ENCODE results near the gene PAQR5. TPM values are rescaled to one million over a fixed set of nuclear protein-coding genes. Genes with fewer than 3 reads are reported as not detected.

The PAQR5 gene
- total RNA-seq, 1 donor = 1.3 TPM

DNA sequence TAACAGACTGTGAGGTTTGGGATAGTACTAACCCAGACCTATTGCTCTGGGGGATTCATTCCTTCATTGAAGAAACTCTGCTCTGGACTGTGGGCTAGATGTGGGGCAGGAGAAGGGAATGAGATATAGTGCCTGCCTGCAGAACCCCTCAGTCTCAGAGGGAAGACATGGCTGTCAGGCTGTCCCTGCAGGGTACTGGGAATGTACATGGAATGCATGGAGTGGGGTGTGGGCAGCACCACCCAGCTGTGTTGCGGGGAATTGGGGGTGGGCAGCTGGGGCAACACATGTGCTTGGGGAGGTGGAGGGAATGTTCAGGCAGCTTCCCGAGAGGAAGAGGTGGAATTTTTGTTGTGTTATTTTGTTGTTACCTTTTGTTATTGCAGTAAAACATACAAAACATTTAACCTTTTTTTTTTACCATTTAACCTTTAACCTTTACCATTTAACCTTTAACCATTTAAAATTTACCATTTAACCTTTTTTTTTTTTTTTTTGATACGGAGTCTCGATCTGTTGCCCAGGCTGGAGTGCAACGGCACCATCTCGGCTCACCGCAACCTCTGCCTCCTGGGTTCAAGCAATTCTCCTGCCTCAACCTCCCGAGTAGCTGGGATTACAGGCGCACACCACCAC is 7.3 kb downstream of the PAQR5 start:
- H3K4me3 ChIP-seq (ENCODE audit: low read depth, low read length) = no peak overlapping the region
- no peak for TF ChIP-seq CTCF (IDR thresholded peaks at IDR 0.05; ENCODE audit: insufficient read depth, low read depth, low read length)
- no peak for DNase-seq (ENCODE audit: low read depth)

GRCh38 chr15:69307939-69308338 is 9.2 kb downstream of the PAQR5 start:
- no peak overlapping the region for H3K4me3 ChIP-seq (ENCODE audit: low read depth, low read length)
- DNase-seq (ENCODE audit: low read depth) = no peak
- no peak for TF ChIP-seq CTCF (IDR thresholded peaks at IDR 0.05; ENCODE audit: insufficient read depth, low read depth, low read length)

DNA sequence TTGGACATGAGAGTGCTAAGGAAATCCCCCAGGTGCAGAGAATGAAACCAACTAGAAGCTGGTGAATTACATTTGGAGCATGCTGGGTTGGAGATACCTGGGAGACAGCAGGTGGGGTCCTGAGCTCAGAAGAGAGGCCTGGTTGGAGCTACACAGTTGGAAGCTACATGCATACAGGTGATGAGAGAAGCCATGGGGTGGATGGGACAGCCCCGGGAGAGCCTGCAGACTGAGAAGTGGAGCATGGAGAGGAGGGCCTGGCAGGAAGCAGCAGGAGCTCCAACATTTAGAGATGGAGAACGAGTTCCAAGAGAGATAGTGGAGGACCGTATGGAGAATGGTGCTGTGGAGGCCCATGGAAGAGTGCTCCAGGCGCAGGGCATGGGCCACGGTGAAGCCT is 10.2 kb downstream of the PAQR5 start:
- no peak for TF ChIP-seq CTCF (IDR thresholded peaks at IDR 0.05; ENCODE audit: insufficient read depth, low read depth, low read length)
- no peak for DNase-seq (ENCODE audit: low read depth)
- no peak overlapping the region for H3K4me3 ChIP-seq (ENCODE audit: low read depth, low read length)

GRCh38 chr15:69311319-69311721 is 12.6 kb downstream of the PAQR5 start:
- no peak for DNase-seq (ENCODE audit: low read depth)
- TF ChIP-seq CTCF (IDR thresholded peaks at IDR 0.05; ENCODE audit: insufficient read depth, low read depth, low read length) = no peak

GRCh38 chr15:69313432-69314000 is 14.8 kb downstream of the PAQR5 start:
- H3K4me3 ChIP-seq (ENCODE audit: low read depth, low read length) = no peak overlapping the region
- TF ChIP-seq CTCF (IDR thresholded peaks at IDR 0.05; ENCODE audit: insufficient read depth, low read depth, low read length) = no peak
- DNase-seq (ENCODE audit: low read depth) = no peak

More at GRCh38 chr15:69311319-69311721, 12.6 kb downstream of the PAQR5 start:
- H3K4me3 ChIP-seq (ENCODE audit: low read depth, low read length) = no peak overlapping the region

GRCh38 chr15:69314131-69314530 is 15.4 kb downstream of the PAQR5 start:
- no peak overlapping the region for H3K4me3 ChIP-seq (ENCODE audit: low read depth, low read length)
- TF ChIP-seq CTCF (IDR thresholded peaks at IDR 0.05; ENCODE audit: insufficient read depth, low read depth, low read length) = no peak
- DNase-seq (ENCODE audit: low read depth) = no peak

DNA sequence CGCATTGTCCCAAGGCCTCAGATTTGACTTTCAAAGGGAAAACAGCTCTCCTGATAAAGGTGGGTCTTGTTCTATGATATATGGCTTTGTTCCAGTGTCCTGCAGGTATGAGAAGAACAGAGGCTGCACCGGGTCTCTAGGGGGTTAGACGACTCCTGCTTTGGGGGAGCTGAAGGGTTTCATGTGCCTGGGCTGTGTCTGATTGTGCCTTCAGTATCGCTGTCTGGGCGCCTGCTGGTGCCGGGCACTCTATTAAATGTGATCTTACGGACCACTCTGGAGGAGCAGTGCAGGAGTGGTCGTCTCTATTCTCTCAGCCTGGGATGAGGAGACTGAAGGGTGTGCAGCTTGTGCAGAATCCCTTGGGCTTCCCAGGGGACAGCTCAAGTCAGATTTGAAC is 16.0 kb downstream of the PAQR5 start:
- H3K4me3 ChIP-seq (ENCODE audit: low read depth, low read length) = no peak overlapping the region
- DNase-seq (ENCODE audit: low read depth) = no peak
- no peak for TF ChIP-seq CTCF (IDR thresholded peaks at IDR 0.05; ENCODE audit: insufficient read depth, low read depth, low read length)
